Spleen (tissue), 11 donors: ENCODE results near the gene PRKAG1. TPM values are rescaled to one million over a fixed set of nuclear protein-coding genes. Genes with fewer than 3 reads are reported as not detected.

Experiments used
- DNase-seq: peaks from one replicate; pipeline ENCODE4 v3.0.0-alpha.2; 2020
- H3K27ac ChIP-seq, 8 donors: fragments of 200-600 bp; sonication (generic) in 7 of 8; 1 replicate in 4 of 8; 2 replicates in 4 of 8; pipeline versions ENCODE4 v1.5.0 to v1.8.0; 2016 to 2021; ENCODE audit warnings: inconsistent platforms in 4 of 8, mild to moderate bottlenecking in 4 of 8, moderate library complexity in 1 of 8
- H3K27me3 ChIP-seq, 7 donors: fragments of 200-600 bp; sonication (generic) in 6 of 7; replicated peaks in 1 of 7; 1 replicate in 4 of 7; 2 replicates in 3 of 7; pipeline versions ENCODE4 v1.5.0 to v1.8.0; 2016 to 2021; ENCODE audit warnings: inconsistent platforms in 3 of 7, mild to moderate bottlenecking in 1 of 7
- H3K36me3 ChIP-seq, 6 donors: fragments of 200-600 bp; sonication (generic) in 5 of 6; 1 replicate in 4 of 6; 2 replicates in 2 of 6; pipeline versions ENCODE4 v1.5.0 to v1.8.0; 2016 to 2021; ENCODE audit warnings: inconsistent platforms in 2 of 6
- H3K4me1 ChIP-seq, 6 donors: fragments of 200-600 bp; sonication (generic) in 5 of 6; 1 replicate in 3 of 6; 2 replicates in 3 of 6; pipeline versions ENCODE4 v1.5.0 to v1.8.0; 2016 to 2021; ENCODE audit warnings: inconsistent platforms in 3 of 6
- H3K4me3 ChIP-seq, 8 donors: fragments of 200-600 bp; sonication (generic) in 7 of 8; 1 replicate in 4 of 8; 2 replicates in 4 of 8; pipeline versions ENCODE4 v1.5.0 to v1.8.0; 2016 to 2021; ENCODE audit warnings: inconsistent platforms in 4 of 8, mild to moderate bottlenecking in 4 of 8, moderate library complexity in 2 of 8
- H3K9me3 ChIP-seq, 8 donors: fragments of 200-600 bp; sonication (generic) in 7 of 8; 1 replicate in 4 of 8; 2 replicates in 4 of 8; pipeline versions ENCODE4 v1.5.0 to v1.8.0; 2016 to 2021; ENCODE audit warnings: inconsistent platforms in 4 of 8
- CTCF ChIP-seq, 11 experiments: fragments of 200-600 bp in 7 of 11; fragments of 450-650 bp in 4 of 11; sonication (generic) in 4 of 11; IDR thresholded peaks in 8 of 11; conservative IDR thresholded peaks in 3 of 11; 1 replicate in 7 of 11; 2 replicates in 4 of 11; pipeline versions ENCODE4 v1.4.0 to v1.8.0; 2016 to 2021; ENCODE audit warnings: antibody characterized with exemption in 11 of 11, inconsistent platforms in 4 of 11, mild to moderate bottlenecking in 1 of 11
- POLR2A ChIP-seq, 3 donors: fragments of 450-650 bp; IDR thresholded peaks; one replicate each; pipeline ENCODE4 v1.5.1; 2017; ENCODE audit warnings: antibody characterized with exemption in 3 of 3, mild to moderate bottlenecking in 1 of 3
- POLR2AphosphoS5 ChIP-seq, 3 donors: sonication (generic); formaldehyde crosslinking; IDR thresholded peaks; one replicate each; pipeline ENCODE4 v1.5.1; 2017; ENCODE audit warnings: antibody characterized with exemption in 3 of 3
- WGBS, 5 donors: extraction: QIAGEN DNeasy Blood & Tissue Kit in 3 of 5; methylation state at CpG; one replicate each; pipeline versions ENCODE4 v1.1.5 to v1.1.7; 2013 to 2018; 5-methylcytosine and 5-hydroxymethylcytosine counted together
- intact Hi-C: fragments of 100-400 bp; cut with DNase I; formaldehyde crosslinking; loops from one replicate; pipeline ENCODE4 v1.15.0; 2023; ENCODE audit warnings: low total_unique reads
- polyA plus RNA-seq, 3 donors: library from polyadenylated mRNA; stranded (reverse); fragments of 200-250 nt; gene quantifications; one replicate each; pipeline ENCODE4 v1.2.1, GENCODE V29; 2013
- total RNA-seq, 7 donors: library from RNA; depleted of rRNA in 3 of 7; stranded (reverse); fragments of >200 nt in 3 of 7; fragmentation: NEBNext Ultra II Directional in 4 of 7; extraction: Animal tissue kit (Norgen Biotek cat#: 25700) in 4 of 7; gene quantifications; one replicate each; pipeline versions ENCODE4 v1.1.0 to v1.2.1, GENCODE V29; 2016 to 2021
- donor health status: healthy with polysubstance abuse.
- donor health status: DM: no; HTN: no; CAD: no; lungs with moderate emphysema.
- donor health status: DM: no; HTN: no; CAD: no.
- donor health status: Bipolar disorder and iron deficiency.
- donor health status: healthy.
- donor health status: DM: no; HTN: no; CAD: no.
- donor health status: DM: yes; HTN: yes; CAD: no.

PRKAG1 gene
- total and polyA plus RNA-seq, 10 donors, result 34.1 to 47.2 (median 43.1) TPM

- 0 to 4% (median 3%) methylated on average over 19 to 45 of the region's 45 CpGs for WGBS, 5 donors
- no peaks in the 10 kb centered on the region for H3K9me3 ChIP-seq
- H3K36me3 ChIP-seq, result no peaks in the 10 kb centered on the region
- H3K4me3 ChIP-seq, result peak overlapping the region; percentile 23 to 74 (median 44)
- H3K27ac ChIP-seq, result peak overlapping the region in 3 of 8 donors; percentile 57 to 76 (median 67)
- TF ChIP-seq CTCF (IDR thresholded peaks at IDR 0.05 in 8 of 11, conservative IDR thresholded peaks at IDR 0.05 in 3 of 11), result no peak
- peak in 1 of 3 donors; percentile 7 for TF ChIP-seq POLR2AphosphoS5 (IDR thresholded peaks at IDR 0.05)
- no peak for TF ChIP-seq POLR2A (IDR thresholded peaks at IDR 0.05)
- intact Hi-C loops, result no loop called here
- peaks cover 0 to 98% (median 68%) of the 10 kb centered on the region in 7 donors for H3K27me3 ChIP-seq
- no peak for DNase-seq
- peaks cover 37 to 53% (median 46%) of the 10 kb centered on the region in 6 donors for H3K4me1 ChIP-seq
These were observed 39.6 kb downstream of the PRKAG1 start for GRCh38 chr12:48978741-48979601.

GRCh38 chr12:48978291-48978740 is 40.3 kb downstream of the PRKAG1 start, which contains the start of gene WNT1:
WNT1 (plus strand) TSS chr12:48978322; CDS start chr12:48978651, 329 bp downstream.
- intact Hi-C loops, result no loop called here
- H3K27ac ChIP-seq, result peak within 1 kb of the TSS in 2 of 8 donors; percentile 7 to 76
- no peaks in the 10 kb centered on the region for H3K9me3 ChIP-seq
- no peak for DNase-seq
- 0 to 6% (median 1%) methylated on average over 5 to 45 of the region's 45 CpGs for WGBS, 5 donors
- TF ChIP-seq POLR2AphosphoS5 (IDR thresholded peaks at IDR 0.05), result no peak
- peak in 7 of 11 experiments; percentile 17 to 72 (median 51) for TF ChIP-seq CTCF (IDR thresholded peaks at IDR 0.05 in 8 of 11, conservative IDR thresholded peaks at IDR 0.05 in 3 of 11)
- H3K4me3 ChIP-seq, result peak within 1 kb of the TSS in 7 of 8 donors; percentile 40 to 74 (median 45)
- no peaks in the 10 kb centered on the region for H3K36me3 ChIP-seq
- H3K27me3 ChIP-seq, result peaks cover 0 to 98% (median 74%) of the 10 kb centered on the region in 7 donors
- peaks cover 37 to 59% (median 51%) of the 10 kb centered on the region in 6 donors for H3K4me1 ChIP-seq

- Histone ChIP-seq H3K27me3 (peaks cover under 1 to 99% (median 79%) of the 10 kb centered on the region in 7 donors), H3K9me3 (no peaks in the 10 kb centered on the region), H3K4me1 (peaks cover 37 to 65% (median 51%) of the 10 kb centered on the region in 6 donors), H3K36me3 (no peaks in the 10 kb centered on the region), H3K4me3 (peak overlapping the region in 7 of 8 donors; percentile 11 to 74 (median 45)), H3K27ac (no peak overlapping the region)
- intact Hi-C loops, result no loop called here
- peak; percentile 95 for DNase-seq
- WGBS, 5 donors, result 5 to 11% (median 7%) methylated on average over 40 to 50 of the region's 50 CpGs
- TF ChIP-seq CTCF (IDR thresholded peaks at IDR 0.05 in 8 of 11, conservative IDR thresholded peaks at IDR 0.05 in 3 of 11), result peak; percentile 49 to 90 (median 87)
- TF ChIP-seq POLR2A (IDR thresholded peaks at IDR 0.05), result no peak
- TF ChIP-seq POLR2AphosphoS5 (IDR thresholded peaks at IDR 0.05), result peak in 1 of 3 donors; percentile 51
These were observed 41.0 kb downstream of the PRKAG1 start for GRCh38 chr12:48977290-48978281.
